ENCODE results near the gene NSMCE1.

DNA sequence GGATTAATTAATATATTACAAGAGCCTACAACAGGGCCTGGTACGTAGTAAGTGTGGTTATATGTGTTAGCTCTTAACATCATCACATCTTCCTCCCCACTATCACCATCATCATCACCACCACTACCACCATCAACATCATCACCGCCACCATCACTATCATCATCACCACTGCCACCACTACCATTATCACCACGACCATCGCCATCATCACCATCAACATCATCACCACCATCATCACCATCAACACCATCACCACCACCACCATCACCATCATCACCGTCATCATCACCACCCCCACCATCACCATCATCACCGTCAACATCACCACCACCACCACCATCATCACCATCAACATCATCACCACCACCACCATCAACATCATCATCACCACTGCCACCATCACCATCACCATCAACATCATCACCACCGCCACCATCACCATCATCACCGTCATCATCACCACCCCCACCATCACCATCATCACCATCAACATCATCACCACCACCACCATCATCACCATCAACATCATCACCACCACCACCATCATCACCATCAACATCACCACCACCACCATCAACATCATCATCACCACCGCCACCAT is 37.4 kb upstream of the NSMCE1 start:
- TF ChIP-seq, protein P1, sequence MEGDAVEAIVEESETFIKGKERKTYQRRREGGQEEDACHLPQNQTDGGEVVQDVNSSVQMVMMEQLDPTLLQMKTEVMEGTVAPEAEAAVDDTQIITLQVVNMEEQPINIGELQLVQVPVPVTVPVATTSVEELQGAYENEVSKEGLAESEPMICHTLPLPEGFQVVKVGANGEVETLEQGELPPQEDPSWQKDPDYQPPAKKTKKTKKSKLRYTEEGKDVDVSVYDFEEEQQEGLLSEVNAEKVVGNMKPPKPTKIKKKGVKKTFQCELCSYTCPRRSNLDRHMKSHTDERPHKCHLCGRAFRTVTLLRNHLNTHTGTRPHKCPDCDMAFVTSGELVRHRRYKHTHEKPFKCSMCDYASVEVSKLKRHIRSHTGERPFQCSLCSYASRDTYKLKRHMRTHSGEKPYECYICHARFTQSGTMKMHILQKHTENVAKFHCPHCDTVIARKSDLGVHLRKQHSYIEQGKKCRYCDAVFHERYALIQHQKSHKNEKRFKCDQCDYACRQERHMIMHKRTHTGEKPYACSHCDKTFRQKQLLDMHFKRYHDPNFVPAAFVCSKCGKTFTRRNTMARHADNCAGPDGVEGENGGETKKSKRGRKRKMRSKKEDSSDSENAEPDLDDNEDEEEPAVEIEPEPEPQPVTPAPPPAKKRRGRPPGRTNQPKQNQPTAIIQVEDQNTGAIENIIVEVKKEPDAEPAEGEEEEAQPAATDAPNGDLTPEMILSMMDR (IDR thresholded peaks at IDR 0.05; ENCODE audit: low read length), result no peak
- TF ChIP-seq EZH2 (IDR thresholded peaks at IDR 0.05; ENCODE audit: borderline replicate concordance, low read length), result no peak

Data from OCI-LY1 (cell line).